ENCODE data around the gene RPL36AL. TPM values are rescaled to one million over a fixed set of nuclear protein-coding genes. Genes with fewer than 3 reads are reported as not detected.
"Not testable (repeated sequence)": the region's sequence is repeated elsewhere in the genome, so short reads cannot be mapped to it uniquely, and the experiment has no call there.

Gene RPL36AL
- 87.6 TPM for total RNA-seq

- FAIRE-seq (no peak), DNase-seq (ENCODE audit: low spot score in 2 of 2) (peak; percentile 97)
Observed at GRCh38 chr14:49620182-49621113, at the start of gene RPL36AL, which contains the start of gene MGAT2. TSS of gene RPL36AL (minus strand) at chr14:49620626. CDS start at chr14:49619104, 1,522 bp downstream. TSS of gene MGAT2 (plus strand) at chr14:49620799. CDS start at chr14:49621269, 470 bp downstream.

GRCh38 chr14:49659526-49660455 lies 39.4 kb upstream of the RPL36AL start:
- no peak for DNase-seq (ENCODE audit: low spot score in 2 of 2)

GRCh38 chr14:49657500-49657899 lies 37.1 kb upstream of the RPL36AL start:
- not testable (repeated sequence) for DNase-seq (ENCODE audit: low spot score in 2 of 2); FAIRE-seq

More at GRCh38 chr14:49659526-49660455, 39.4 kb upstream of the RPL36AL start:
- no peak for FAIRE-seq

- peak; percentile 71 for FAIRE-seq
- DNase-seq (ENCODE audit: low spot score in 2 of 2), result no peak
Observed at GRCh38 chr14:49654511-49654910, 34.1 kb upstream of the RPL36AL start.

GRCh38 chr14:49653508-49653907 lies 33.1 kb upstream of the RPL36AL start:
- DNase-seq (ENCODE audit: low spot score in 2 of 2) (no peak), FAIRE-seq (no peak)

GRCh38 chr14:49642163-49642562 lies 21.7 kb upstream of the RPL36AL start:
- no peak for FAIRE-seq
- no peak for DNase-seq (ENCODE audit: low spot score in 2 of 2)

- FAIRE-seq, result no peak
- DNase-seq (ENCODE audit: low spot score in 2 of 2), result no peak
Observed at GRCh38 chr14:49641697-49642129, 21.3 kb upstream of the RPL36AL start.

- no peak for FAIRE-seq
- no peak for DNase-seq (ENCODE audit: low spot score in 2 of 2)
Observed at GRCh38 chr14:49640540-49641417, 20.4 kb upstream of the RPL36AL start.

GRCh38 chr14:49637534-49638078 lies 17.2 kb upstream of the RPL36AL start:
- no peak for FAIRE-seq
- no peak for DNase-seq (ENCODE audit: low spot score in 2 of 2)

GRCh38 chr14:49636866-49637265 lies 16.4 kb upstream of the RPL36AL start:
- FAIRE-seq (no peak), DNase-seq (ENCODE audit: low spot score in 2 of 2) (no peak)

GRCh38 chr14:49634547-49635334 lies 14.3 kb upstream of the RPL36AL start, which contains the start of gene DNAAF2:
TSS of gene DNAAF2 (minus strand) at chr14:49635244. CDS start at chr14:49635149, 95 bp downstream.
- DNase-seq (ENCODE audit: low spot score in 2 of 2), result peak in 1 of 2 donors; percentile 54

GRCh38 chr14:49633640-49634546 lies 13.5 kb upstream of the RPL36AL start:
- DNase-seq (ENCODE audit: low spot score in 2 of 2) (peak; percentile 93 to 94), FAIRE-seq (no peak)

More at GRCh38 chr14:49634547-49635334, 14.3 kb upstream of the RPL36AL start, which contains the start of gene DNAAF2:
- FAIRE-seq, result no peak

GRCh38 chr14:49623941-49624839 lies 3.8 kb upstream of the RPL36AL start:
- no peak for FAIRE-seq
- DNase-seq (ENCODE audit: low spot score in 2 of 2), result no peak

- no peak for FAIRE-seq
- DNase-seq (ENCODE audit: low spot score in 2 of 2), result no peak
Observed at GRCh38 chr14:49623387-49623786, 3.0 kb upstream of the RPL36AL start.

- FAIRE-seq, result no peak
Observed at GRCh38 chr14:49622022-49622607, 1.7 kb upstream of the RPL36AL start.

More at GRCh38 chr14:49622022-49622607, 1.7 kb upstream of the RPL36AL start:
- no peak for DNase-seq (ENCODE audit: low spot score in 2 of 2)
